ENCODE data around the gene DDR1.
"Not testable (repeated sequence)": the region's sequence is repeated elsewhere in the genome, so short reads cannot be mapped to it uniquely, and the experiment has no call there.

DDR1 gene

DNA sequence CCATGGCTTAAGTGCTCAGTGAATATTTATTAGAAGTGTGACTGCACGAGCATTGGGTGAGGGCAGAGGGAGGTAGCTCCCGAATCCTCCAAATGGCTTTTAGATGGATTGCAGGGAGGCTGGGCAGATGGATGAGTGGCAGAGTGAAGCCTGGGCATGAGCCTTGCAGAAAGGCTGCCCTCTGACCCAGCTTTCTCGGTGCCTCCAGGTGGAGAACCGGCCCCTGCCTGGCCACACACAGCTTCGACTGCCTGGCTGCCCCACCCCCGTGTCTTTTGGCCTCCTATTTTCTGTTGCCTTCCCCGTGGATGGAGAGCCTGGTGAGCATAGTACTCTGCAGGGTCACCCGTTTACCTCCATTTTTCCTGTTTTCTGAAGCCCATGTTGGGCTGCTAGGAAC lies 33.2 kb downstream of the DDR1 start:
- DNase-seq (ENCODE audit: low spot score) = no peak

DNA sequence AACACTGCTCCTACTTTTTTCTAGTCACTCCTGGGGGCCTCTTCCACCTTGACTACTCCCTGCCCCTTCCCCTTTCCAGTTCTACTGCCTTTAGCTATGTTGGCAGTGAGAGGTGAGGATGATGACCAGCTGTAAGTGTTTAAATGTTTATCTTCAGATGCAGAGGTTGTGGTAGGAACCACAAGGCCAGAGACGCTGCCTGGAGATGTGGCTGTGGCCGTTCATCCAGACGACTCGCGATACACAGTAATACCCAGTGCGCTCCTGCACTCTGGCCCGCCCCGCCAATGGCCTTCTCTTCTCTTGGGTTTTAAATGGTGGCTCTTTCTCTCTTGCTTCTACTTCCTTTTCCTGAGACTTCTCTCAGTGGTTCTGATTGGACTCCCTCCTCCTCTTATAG lies 34.4 kb downstream of the DDR1 start:
- no peak for DNase-seq (ENCODE audit: low spot score)

DNA sequence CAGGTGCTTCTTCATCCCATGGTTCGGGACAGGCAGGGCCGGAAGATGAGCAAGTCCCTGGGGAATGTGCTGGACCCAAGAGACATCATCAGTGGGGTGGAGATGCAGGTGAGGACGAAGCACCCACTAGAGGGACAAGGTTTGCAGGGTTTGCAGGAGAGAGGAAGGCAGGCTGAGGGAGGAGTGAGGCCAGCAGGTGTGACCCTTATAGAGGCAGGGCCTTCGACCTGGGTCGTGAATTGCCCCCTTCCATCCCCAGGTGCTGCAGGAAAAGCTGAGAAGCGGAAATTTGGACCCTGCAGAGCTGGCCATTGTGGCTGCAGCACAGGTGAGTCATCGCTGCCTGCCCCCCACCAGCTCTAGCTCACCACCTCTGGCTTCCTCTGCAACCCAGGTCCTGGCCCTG lies 38.1 kb downstream of the DDR1 start:
- no peak for DNase-seq (ENCODE audit: low spot score)

DNA sequence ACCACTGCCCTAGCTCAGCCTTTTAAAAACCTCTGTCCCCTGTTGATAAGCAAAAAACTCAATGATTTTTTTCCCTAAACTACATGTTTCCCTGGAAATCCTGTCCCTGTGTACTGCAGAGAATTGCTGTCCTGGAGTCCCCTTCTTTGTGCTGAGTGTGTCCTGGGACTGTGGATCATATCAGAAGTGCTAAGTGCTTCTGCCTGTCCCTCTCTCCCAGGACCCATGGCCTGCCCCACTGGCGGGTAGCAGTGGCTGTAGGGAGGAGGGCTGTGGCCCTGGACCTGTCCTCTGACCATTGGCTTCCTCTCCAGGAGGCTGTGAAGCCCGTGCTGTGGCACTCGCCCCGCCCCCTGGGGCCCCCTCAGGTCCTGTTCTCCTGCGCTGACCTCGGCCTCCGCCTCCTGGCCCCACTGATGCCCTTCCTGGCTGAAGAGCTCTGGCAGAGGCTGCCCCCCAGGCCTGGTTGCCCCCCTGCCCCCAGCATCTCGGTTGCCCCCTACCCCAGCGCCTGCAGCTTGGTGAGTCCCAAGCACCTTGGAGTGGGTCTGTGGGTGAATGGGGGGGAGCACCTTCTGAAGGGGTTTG lies 39.8 kb downstream of the DDR1 start:
- DNase-seq (ENCODE audit: low spot score) = not testable (repeated sequence)

DNA sequence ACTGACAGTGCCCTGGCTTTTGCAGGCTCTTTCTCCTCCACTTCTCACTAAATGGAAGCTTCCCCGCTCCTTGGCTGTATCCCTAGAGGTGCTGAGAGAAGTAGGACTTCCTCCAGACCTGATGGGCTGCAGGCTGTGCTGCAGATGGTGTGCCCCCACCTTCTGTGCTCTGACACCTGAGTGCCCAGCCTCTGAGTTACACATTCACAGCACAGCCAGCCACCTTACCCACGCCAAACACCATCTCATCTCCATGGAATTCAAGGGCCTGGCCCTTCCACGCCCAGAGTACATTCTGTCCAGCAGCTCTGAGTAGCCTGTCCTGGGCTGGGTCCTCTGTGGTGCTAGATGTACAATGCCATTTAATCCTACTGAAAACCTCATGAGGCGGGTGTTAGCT lies 42.3 kb downstream of the DDR1 start:
- DNase-seq (ENCODE audit: low spot score) = peak; percentile 79

DNA sequence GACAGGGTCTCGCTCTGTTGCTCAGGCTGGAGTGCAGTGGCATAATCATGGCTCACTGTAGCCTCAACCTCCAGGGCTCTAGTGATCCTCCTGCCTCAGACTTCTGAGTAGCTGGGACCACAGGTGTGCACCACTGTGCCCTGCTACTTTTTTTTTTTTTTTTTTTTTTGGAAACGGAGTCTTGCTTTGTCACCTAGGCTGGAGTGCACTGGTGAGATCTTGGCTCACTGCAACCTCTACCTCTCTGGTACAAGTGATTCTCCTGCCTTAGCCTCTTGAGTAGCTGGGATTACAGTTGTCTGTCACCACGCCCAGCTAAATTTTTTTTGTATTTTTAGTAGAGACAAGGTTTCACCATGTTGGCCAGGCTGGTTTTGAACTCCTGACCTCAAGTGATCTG lies 42.8 kb downstream of the DDR1 start:
- DNase-seq (ENCODE audit: low spot score) = not testable (repeated sequence)

DNA sequence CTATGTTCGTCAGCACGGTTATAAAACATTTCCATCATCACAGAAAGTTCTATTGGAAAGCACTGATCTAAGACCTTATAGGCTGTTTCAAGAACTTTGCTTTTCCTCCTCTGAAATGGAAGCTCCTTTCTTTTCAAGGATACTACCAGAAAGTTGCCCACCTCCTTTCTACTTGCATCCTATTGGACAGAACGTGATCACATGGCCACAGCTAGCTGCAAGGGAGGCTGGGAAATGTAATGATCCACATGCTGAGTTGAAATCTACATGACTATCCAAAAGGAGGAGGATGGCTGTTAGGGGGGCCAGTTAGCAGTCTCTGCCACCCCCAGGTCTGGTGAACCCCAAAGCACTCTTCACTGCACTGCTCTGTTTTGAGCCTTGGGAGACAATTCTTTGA lies 44.4 kb downstream of the DDR1 start:
- no peak for DNase-seq (ENCODE audit: low spot score)

DNA sequence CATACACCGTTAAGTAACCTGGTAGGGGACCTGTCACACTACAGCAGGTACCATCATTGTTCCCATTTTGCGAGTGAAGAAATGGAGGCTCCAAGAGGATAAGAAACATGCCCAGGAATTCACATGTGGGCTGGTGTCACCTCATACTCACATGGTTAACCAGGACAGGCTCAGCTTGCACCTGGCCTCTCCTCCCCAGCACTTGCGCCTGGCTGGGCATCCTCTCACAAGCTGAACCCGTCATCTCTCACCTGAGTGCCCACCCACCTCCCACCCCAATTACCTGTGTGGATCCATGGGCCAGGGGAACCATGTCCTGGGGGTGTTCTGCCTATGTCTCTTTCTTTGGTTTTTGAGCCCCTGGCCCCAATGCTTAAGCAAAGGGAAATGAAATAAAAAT lies 46.2 kb downstream of the DDR1 start:
- DNase-seq (ENCODE audit: low spot score) = no peak

DNA sequence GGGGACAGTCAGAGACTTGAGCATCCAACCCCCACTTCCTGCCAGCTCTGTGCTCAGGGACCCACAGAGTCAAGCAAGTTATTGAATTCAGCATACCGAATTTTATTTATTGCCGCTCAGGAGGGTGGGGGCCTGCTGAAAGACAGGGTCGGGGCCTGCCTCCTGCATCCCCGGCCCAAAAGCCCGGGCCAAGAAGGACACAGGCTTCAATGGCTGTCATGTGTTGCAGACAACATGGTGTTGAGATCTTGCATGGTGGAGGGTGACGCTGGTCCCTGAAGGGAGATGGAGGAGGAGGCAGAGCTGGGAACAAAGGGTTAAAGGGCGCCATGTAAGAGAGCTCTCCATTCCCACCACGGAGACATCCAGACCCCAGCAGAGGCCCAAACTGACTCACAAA lies 47.0 kb downstream of the DDR1 start:
- DNase-seq (ENCODE audit: low spot score) = no peak

DNA sequence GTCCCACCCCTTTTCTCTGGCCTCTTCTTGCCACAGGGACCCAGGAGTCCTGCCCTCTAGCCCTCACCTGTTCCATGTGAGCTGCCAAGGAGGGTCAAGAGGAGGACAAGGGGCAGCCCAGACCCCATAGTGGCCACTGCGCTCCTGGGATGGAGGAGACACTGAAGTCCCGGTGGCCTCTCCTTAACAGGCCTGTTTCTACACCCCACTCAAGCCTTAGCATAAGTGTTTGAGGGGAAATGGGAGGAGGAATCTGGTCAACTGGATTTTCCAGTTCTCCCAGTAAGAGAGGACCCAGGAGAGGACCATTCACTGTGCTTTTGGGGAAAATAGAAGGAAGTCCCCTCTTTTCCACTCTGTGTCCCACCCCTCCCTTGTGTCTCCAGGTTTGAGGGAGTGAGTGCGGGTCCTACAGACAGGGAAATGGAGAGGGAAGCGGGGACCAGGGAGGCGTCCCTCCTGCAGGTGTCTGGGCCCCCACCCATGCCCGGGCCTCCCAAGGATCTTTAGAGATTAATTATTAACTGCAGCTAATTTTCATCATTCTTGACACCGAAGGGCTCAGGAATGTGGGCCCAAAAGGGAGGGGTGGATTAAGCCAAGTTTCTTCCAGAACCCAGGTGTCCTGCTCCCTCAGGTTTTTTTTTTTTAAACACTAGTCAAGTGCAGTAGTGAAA lies 47.8 kb downstream of the DDR1 start, which contains the start of gene SFTA2:
SFTA2 (minus strand) TSS at position 202 of the 677 bp plus-strand sequence; CDS start at position 128, 74 bp downstream.
- no peak for DNase-seq (ENCODE audit: low spot score)

DNA sequence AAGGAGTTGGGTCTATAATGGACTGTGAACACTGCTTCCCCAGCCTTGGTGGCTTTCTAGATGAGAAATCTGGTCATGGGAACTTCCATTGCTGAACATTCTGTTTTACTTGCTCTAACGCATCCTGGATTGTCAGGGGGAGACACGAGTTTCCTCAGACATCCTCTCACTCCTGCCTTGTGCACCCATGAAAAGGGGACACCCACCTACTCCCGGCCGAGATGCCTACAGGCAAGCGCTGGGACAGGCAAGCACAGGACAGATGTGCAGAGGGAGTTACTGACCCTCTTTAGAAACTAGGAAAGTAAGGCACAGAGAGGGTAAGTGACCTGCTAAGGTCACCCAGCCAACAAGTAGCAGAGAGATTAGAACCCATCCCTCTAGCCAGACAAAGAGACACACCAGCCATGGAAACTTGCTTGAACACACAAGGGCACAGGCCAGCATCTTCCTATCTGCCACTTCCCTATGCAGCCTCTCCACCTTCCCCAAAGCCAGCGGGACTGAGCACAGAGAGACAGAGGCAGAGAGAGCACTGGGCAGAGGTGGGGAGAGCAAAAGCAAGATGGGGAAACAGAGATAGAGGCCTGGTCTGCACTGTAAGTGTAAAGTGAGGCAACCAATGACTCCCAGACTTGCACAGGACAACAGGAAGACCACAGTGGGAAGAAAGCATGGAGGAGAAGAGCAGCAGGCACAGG lies 48.5 kb downstream of the DDR1 start:
- DNase-seq (ENCODE audit: low spot score) = no peak

DNA sequence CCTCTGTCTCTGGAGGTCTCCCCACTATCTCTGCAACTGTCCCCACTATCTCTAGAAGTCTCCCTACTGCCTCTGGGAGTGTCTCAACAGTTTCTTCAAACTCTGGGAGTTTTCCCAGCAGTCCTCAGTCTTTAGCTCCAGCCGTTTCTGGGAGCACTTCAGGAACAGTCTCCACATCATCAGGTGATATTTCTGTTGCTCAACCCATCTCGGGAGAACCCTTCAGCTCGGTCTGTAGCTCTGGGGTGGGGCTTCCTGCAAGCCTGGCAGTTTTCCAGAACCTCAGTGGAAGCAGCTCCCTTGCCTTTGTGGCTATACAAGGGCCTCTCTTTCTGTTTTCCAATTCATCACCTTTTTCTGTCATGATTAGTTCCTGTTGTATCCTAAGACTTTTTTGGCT lies 50.7 kb downstream of the DDR1 start:
- no peak for DNase-seq (ENCODE audit: low spot score)

DNA sequence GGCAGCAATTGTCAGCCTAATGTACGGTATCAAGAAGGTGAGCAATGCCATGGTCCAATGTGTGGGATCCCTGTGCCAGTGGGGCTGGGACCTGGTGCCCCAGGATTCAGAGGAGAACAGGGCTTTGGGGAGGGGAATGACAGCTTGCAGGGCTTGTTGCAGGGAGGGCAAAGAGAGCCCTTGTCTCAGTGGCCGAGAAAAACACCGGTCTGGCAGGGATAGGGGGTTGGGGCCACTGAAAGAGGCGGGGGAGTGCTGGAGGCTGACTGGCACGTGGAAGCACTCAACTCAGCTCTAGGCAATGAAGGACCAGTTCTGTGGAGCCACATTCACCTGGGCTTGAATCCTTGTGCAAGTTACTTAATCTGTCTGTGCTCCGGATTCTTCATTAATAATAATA lies 52.9 kb downstream of the DDR1 start:
- no peak for DNase-seq (ENCODE audit: low spot score)

DNA sequence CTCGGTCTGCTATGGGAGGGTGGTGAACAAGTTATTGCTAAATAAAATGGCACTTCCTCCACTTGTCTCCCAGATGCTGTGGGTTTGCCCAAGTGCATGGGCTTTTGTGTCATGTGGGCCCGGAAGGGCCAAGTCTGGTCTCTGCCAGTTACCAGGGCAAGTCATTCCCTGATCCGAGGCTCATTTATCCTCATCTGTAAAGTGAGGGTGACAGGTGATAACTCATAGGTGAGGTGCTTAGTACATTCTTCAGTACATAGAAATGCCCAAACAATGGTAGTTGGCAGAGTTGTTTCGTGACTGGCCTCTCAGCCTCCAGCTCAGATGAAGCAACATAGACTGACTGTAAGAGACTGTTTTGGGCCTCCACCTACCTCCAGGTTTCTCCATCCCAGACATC lies 54.4 kb downstream of the DDR1 start:
- no peak for DNase-seq (ENCODE audit: low spot score)

DNA sequence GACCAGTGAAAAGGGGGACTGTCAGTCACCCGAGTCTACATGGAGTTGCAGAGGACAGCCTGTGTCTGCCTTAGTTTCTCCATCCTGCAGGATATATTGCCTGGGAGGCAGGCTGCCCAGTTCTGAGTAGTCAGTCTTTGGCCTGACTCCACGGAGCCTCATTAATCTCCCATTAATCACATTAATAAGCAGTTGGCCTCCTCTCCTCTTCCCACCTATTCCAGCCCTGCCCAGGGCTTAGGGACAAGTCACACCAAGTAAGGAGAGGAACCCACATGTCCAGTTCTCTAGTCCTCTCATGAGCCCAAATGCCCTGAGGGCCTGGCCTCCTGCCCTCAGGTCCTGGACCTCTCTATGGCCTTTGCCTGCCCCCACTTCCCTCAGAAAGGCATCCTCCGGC lies 55.2 kb downstream of the DDR1 start:
- no peak for DNase-seq (ENCODE audit: low spot score)

DNA sequence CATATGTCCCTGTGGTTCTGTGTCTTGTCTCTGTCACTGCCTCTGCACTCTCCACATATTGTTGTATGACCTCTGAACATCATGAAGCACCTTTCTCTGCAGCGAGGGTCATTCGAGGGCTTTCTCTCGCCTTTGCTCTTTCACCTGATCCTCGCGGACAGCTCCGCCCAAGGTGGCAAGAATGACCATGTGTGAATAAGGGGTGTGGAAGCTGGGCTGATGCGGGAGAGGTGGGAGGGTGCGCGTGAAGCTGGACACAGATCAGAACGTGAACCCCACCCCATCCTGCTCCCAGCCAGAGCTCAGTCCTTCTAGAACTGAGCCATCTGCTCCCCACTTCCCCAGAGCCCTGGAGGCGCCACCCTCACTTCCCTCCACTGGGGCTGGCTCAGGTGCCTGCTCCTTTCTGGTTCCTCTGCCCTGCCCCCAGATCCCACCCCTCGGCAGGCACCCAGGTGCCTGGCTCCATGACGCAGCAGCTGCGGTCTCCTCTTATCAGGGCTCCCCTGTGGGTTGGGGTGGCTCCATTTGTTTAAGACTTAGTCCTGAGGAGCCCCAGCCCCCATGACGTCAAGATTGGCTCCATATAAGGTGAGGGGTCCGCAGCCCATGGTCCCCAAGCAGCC lies 56.2 kb downstream of the DDR1 start, which contains the start of gene MUCL3:
MUCL3 (plus strand) TSS at position 613 of the 626 bp plus-strand sequence. CDS start 27 bp downstream, outside the sequence.
- DNase-seq (ENCODE audit: low spot score) = no peak

DNA sequence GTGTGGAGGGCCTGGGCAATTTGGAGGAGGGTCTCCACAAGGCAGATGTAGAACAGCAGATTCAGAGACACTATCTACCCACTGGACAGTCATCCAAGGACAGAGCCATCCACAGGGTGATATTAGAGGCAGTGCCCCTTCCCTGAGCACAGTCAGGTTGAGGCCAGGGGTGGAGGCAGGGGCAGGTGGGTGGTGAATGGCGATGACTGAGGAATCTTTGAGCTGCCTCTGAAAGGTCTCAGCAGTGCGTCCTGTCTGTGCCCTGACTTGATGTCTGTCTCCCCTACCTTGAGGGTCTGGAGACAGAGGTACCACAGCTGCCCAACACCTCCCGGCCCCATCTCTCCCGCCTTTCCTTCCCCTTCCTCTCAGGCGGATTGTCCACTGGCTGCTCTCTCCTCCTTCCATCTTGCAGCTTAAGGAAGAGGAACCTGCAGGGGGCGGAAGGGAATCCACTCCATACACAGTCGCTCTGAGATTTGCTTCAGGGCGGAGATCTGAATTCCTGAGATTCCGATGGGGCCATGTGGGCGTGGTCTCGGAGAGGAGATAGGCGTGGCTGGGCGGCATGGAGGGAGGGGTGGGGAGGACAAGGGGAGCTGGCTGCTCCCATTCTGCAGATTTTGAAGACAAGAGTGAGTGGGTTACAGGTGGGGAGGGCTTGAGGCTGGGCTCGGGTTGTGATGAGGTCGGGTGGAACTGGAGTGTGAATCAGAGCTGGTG lies 58.2 kb downstream of the DDR1 start:
- peak; percentile 31 for DNase-seq (ENCODE audit: low spot score)

DNA sequence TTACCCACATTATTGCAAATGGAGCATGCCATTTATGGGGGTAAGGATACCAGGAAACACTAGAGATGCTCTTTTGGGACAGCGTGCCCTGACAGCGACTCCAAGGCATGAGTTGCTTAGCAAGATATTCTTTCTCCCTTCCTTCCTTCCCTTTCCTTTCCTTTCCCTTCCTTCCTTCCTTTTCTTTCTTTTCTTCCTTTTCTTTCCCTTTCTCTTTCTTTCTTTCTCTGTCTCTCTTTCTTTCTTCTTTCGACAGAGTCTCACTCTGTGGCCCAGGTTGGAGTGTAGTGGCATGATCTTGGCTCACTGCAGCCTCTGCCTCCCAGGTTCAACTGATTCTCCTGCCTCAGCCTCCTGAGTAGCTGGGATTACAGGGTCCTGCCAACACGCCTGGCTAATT lies 59.7 kb downstream of the DDR1 start:
- DNase-seq (ENCODE audit: low spot score) = no peak

DNA sequence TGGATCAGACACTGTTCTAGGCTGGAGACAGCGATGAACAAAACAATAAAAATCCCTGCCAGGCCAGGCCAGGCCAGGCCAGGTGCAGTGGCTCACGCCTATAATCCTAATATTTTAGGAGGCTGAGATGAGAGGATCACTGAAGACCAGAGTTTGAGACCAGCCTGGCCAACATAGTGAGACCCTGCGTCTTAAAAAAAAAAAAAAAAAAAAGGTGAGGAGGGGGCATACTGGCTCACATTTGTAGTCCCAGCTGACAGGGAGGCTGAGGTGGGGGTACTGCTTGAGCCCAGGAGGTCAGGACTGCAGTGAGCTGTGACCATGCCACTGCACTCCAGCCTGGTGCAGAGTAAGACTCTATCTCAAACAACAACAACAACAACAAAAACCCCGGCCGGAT lies 61.0 kb downstream of the DDR1 start:
- DNase-seq (ENCODE audit: low spot score) = no peak

DNA sequence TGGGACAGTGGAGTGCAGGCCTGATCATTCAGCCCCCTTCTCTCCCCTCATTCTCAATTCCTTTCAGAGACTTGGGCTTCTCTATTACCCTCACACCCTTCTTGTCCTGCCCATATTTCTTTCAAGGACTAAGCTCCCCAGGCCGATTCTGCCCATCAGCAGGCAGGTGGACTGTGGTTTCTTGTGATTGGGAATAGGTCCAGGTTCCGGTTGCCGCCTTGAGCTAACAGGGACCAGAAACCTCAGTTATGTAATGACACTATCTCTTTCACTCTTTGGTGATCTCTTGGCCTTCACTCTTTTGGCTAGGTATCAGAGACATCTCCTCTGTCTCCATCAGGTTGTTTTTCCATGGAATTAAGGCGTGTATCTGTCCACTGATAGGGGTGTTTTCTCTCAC lies 62.9 kb downstream of the DDR1 start:
- DNase-seq (ENCODE audit: low spot score) = no peak

DNA sequence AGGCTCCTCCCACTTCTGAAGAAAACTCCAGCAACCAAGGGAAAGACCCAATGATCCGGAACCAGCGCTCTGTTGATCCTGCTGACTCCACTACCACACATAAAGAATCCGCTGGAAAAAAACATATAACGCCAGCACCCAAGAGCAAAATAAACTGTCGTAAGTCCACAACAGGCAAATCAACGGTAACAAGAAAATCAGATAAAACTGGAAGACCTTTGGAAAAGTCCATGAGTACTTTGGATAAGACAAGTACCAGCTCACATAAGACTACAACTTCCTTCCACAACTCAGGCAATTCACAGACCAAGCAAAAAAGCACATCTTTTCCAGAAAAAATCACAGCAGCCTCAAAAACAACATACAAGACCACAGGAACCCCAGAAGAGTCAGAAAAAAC lies 64.5 kb downstream of the DDR1 start:
- DNase-seq (ENCODE audit: low spot score) = no peak

Data from cerebellar cortex (tissue), 1 donor.